ENCODE data around the gene LMBR1. TPM values are rescaled to one million over a fixed set of nuclear protein-coding genes. Genes with fewer than 3 reads are reported as not detected.

The LMBR1 gene
- total RNA-seq, 1 donor: 39.4 TPM

DNA sequence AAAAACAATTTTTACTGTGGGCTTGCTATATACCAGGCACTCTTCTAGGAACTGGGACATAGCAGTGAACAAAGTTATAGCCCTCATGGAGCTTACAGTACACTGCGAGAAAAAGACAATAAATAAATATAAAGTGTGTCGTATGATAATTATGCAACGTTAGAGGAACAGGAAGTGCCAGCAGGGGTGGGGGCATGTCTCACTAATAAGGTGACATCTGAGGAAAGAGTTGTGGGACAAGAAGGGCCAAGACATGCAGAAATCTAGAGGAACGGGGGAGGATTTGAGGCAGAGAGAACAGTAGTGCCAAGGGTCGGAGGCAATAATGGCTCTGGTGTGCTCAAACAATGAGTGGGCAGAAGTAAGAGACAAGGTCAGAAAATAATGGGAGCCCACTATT lies 52.8 kb downstream of the LMBR1 start:
- no peak for DNase-seq (ENCODE audit: insufficient read length, low spot score, missing footprints)
- Histone ChIP-seq H3K4me2 (ENCODE audit: insufficient read depth, low read length) (no peak overlapping the region), H3K4me3 (ENCODE audit: insufficient read depth, low read length) (no peak overlapping the region), H3K36me3 (ENCODE audit: insufficient read depth, low read length) (no peaks in the 10 kb centered on the region), H3K4me1 (ENCODE audit: insufficient read depth, low read length) (peaks cover 5% of the 10 kb centered on the region), H3K79me2 (ENCODE audit: insufficient read depth, low read length) (peaks cover 19% of the 10 kb centered on the region), H3K9me3 (ENCODE audit: low read depth, low read length) (no peaks in the 10 kb centered on the region), H2AFZ (ENCODE audit: low read length) (no peak overlapping the region), H3K27ac (ENCODE audit: low read depth, low read length) (no peak overlapping the region), H4K20me1 (ENCODE audit: insufficient read depth, low read length) (peaks cover 3% of the 10 kb centered on the region), H3K27me3 (ENCODE audit: insufficient read depth, low read length) (no peaks in the 10 kb centered on the region)
- TF ChIP-seq, protein P1, sequence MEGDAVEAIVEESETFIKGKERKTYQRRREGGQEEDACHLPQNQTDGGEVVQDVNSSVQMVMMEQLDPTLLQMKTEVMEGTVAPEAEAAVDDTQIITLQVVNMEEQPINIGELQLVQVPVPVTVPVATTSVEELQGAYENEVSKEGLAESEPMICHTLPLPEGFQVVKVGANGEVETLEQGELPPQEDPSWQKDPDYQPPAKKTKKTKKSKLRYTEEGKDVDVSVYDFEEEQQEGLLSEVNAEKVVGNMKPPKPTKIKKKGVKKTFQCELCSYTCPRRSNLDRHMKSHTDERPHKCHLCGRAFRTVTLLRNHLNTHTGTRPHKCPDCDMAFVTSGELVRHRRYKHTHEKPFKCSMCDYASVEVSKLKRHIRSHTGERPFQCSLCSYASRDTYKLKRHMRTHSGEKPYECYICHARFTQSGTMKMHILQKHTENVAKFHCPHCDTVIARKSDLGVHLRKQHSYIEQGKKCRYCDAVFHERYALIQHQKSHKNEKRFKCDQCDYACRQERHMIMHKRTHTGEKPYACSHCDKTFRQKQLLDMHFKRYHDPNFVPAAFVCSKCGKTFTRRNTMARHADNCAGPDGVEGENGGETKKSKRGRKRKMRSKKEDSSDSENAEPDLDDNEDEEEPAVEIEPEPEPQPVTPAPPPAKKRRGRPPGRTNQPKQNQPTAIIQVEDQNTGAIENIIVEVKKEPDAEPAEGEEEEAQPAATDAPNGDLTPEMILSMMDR (IDR thresholded peaks at IDR 0.05; ENCODE audit: extremely low read depth, low read depth, low read length): no peak

DNA sequence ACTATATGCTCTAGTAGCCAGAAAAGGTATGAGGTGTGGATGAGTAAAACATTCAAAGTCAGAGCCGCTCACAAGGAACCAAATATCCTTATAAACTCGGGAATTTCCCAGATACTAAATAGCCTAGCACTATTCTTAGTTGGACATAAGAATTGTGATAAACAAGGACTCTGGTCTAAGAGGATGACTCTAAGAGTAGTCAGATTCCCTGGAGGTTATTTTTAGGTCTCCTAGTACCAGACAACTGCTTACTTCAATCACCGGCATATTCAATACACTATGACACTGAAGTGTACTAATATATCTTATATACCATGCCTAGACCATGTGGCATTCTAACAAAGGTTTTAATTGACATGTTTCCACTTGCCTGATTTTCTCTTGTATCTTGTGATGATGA lies 56.5 kb downstream of the LMBR1 start:
- no peak for DNase-seq (ENCODE audit: insufficient read length, low spot score, missing footprints)
- Histone ChIP-seq H3K27ac (ENCODE audit: low read depth, low read length) (no peak overlapping the region), H3K9me3 (ENCODE audit: low read depth, low read length) (no peaks in the 10 kb centered on the region), H4K20me1 (ENCODE audit: insufficient read depth, low read length) (peaks cover 3% of the 10 kb centered on the region), H3K79me2 (ENCODE audit: insufficient read depth, low read length) (peaks cover 5% of the 10 kb centered on the region), H2AFZ (ENCODE audit: low read length) (no peak overlapping the region), H3K4me1 (ENCODE audit: insufficient read depth, low read length) (peaks cover 5% of the 10 kb centered on the region), H3K27me3 (ENCODE audit: insufficient read depth, low read length) (no peaks in the 10 kb centered on the region), H3K4me2 (ENCODE audit: insufficient read depth, low read length) (no peak overlapping the region), H3K36me3 (ENCODE audit: insufficient read depth, low read length) (no peaks in the 10 kb centered on the region), H3K4me3 (ENCODE audit: insufficient read depth, low read length) (no peak overlapping the region)
- TF ChIP-seq, protein P1 (IDR thresholded peaks at IDR 0.05; ENCODE audit: extremely low read depth, low read depth, low read length): no peak

DNA sequence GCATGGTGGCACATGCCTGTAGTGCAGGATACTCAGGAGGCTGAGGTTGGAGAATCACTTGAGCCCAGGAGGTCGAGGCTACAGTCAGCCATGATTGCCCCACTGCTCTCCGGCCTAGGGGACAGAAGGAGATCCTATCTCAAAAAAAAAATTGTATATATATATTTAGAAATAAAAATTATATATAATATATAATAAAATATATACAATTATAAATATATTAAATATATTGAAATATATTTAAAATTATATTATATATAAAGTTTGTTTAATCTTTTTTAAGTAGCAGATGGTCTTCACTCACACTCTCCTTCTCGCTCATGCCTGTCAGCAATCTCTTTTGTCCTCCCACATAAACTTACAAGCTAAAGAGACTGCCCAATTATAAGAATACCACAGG lies 58.5 kb downstream of the LMBR1 start:
- Histone ChIP-seq H3K9me3 (ENCODE audit: low read depth, low read length) (no peaks in the 10 kb centered on the region), H2AFZ (ENCODE audit: low read length) (no peak overlapping the region), H3K27ac (ENCODE audit: low read depth, low read length) (no peak overlapping the region), H3K4me3 (ENCODE audit: insufficient read depth, low read length) (no peak overlapping the region), H3K4me1 (ENCODE audit: insufficient read depth, low read length) (peaks cover under 1% of the 10 kb centered on the region), H3K79me2 (ENCODE audit: insufficient read depth, low read length) (peaks cover 3% of the 10 kb centered on the region), H3K4me2 (ENCODE audit: insufficient read depth, low read length) (no peak overlapping the region), H3K36me3 (ENCODE audit: insufficient read depth, low read length) (no peaks in the 10 kb centered on the region), H3K27me3 (ENCODE audit: insufficient read depth, low read length) (no peaks in the 10 kb centered on the region), H4K20me1 (ENCODE audit: insufficient read depth, low read length) (peaks cover 2% of the 10 kb centered on the region)
- TF ChIP-seq, protein P1 (IDR thresholded peaks at IDR 0.05; ENCODE audit: extremely low read depth, low read depth, low read length): no peak
- DNase-seq (ENCODE audit: insufficient read length, low spot score, missing footprints): no peak

DNA sequence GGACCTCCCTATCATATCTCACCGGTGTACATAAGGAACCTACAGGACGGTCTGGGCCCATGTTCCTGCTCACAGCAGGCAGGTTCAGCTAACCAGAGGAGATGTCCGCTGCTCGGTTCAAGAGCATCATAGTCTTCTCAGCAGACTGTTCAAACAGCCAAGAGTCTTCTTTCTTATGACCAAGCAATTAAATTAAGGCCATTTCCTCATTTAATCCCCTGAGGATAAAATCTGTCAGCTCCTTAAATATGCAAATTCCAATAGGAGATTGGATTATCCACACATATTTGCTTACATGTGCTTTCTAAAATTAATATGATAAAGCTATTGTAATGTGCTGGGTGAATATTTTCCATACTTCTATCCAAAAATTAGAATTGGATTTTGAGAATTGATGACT lies 59.7 kb downstream of the LMBR1 start:
- no peaks in the 10 kb centered on the region for H4K20me1 ChIP-seq (ENCODE audit: insufficient read depth, low read length)
- no peaks in the 10 kb centered on the region for H3K9me3 ChIP-seq (ENCODE audit: low read depth, low read length)
- TF ChIP-seq, protein P1 (IDR thresholded peaks at IDR 0.05; ENCODE audit: extremely low read depth, low read depth, low read length): no peak
- no peak overlapping the region for H3K27ac ChIP-seq (ENCODE audit: low read depth, low read length)
- DNase-seq (ENCODE audit: insufficient read length, low spot score, missing footprints): no peak
- no peaks in the 10 kb centered on the region for H3K4me1 ChIP-seq (ENCODE audit: insufficient read depth, low read length)
- H3K4me3 ChIP-seq (ENCODE audit: insufficient read depth, low read length): no peak overlapping the region
- no peaks in the 10 kb centered on the region for H3K79me2 ChIP-seq (ENCODE audit: insufficient read depth, low read length)
- no peaks in the 10 kb centered on the region for H3K36me3 ChIP-seq (ENCODE audit: insufficient read depth, low read length)
- H3K4me2 ChIP-seq (ENCODE audit: insufficient read depth, low read length): no peak overlapping the region
- H3K27me3 ChIP-seq (ENCODE audit: insufficient read depth, low read length): no peaks in the 10 kb centered on the region
- H2AFZ ChIP-seq (ENCODE audit: low read length): no peak overlapping the region
